Fibroblast of lung (primary cell): ENCODE data around the gene RASA3. TPM values are rescaled to one million over a fixed set of nuclear protein-coding genes. Genes with fewer than 3 reads are reported as not detected.

Experiments used
- DNase-seq, 2 donors: peaks; one replicate each; pipeline versions ENCODE4 v3.0.0 to v3.0.0-alpha.2; 2010; ENCODE audit warnings: low read depth in 2 of 2
- H2AFZ ChIP-seq: 2 replicates; pipeline ENCODE4 v1.5.1; 2012; ENCODE audit warnings: low read length, control low read depth, inconsistent platforms
- H3K27ac ChIP-seq: 2 replicates; pipeline ENCODE4 v1.5.1; 2011; ENCODE audit warnings: low read length, control low read depth; ENCODE audit not compliant: insufficient read depth
- H3K27me3 ChIP-seq: 2 replicates; pipeline ENCODE4 v1.5.1; 2011; ENCODE audit warnings: mild to moderate bottlenecking, low read length; ENCODE audit not compliant: control insufficient read depth, insufficient read depth
- H3K36me3 ChIP-seq: 2 replicates; pipeline ENCODE4 v1.5.1; 2011; ENCODE audit warnings: low read length; ENCODE audit not compliant: control insufficient read depth, insufficient read depth
- H3K4me1 ChIP-seq: 2 replicates; pipeline ENCODE4 v1.5.1; 2011; ENCODE audit warnings: low read length; ENCODE audit not compliant: control insufficient read depth, insufficient read depth; ENCODE audit errors: extremely low read depth
- H3K4me2 ChIP-seq: 2 replicates; pipeline ENCODE4 v1.5.1; 2011; ENCODE audit warnings: low read length, control low read depth; ENCODE audit not compliant: insufficient read depth; ENCODE audit errors: extremely low read depth
- H3K4me3 ChIP-seq, 4 experiments: fragments of 200-600 bp in 1 of 4; sonication (generic) in 1 of 4; replicated peaks in 1 of 4; 2 replicates each; pipeline ENCODE4 v1.5.1; 2011 to 2016; ENCODE audit warnings: low read length in 4 of 4, low read depth in 3 of 4, mild to moderate bottlenecking in 3 of 4, control low read depth in 2 of 4, inconsistent platforms in 1 of 4, mixed read lengths in 1 of 4; ENCODE audit not compliant: insufficient read depth in 1 of 4; ENCODE audit errors: control extremely low read depth in 1 of 4
- H3K79me2 ChIP-seq: 2 replicates; pipeline ENCODE4 v1.5.1; 2012; ENCODE audit warnings: mild to moderate bottlenecking, low read length, inconsistent platforms; ENCODE audit not compliant: control insufficient read depth, insufficient read depth
- H3K9ac ChIP-seq: 2 replicates; pipeline ENCODE4 v1.5.1; 2011; ENCODE audit warnings: mild to moderate bottlenecking, low read length, control low read depth; ENCODE audit not compliant: insufficient read depth
- H3K9me3 ChIP-seq: 2 replicates; pipeline ENCODE4 v1.5.1; 2012; ENCODE audit warnings: low read depth, low read length; ENCODE audit not compliant: control insufficient read depth, insufficient read depth
- H4K20me1 ChIP-seq: 2 replicates; pipeline ENCODE4 v1.5.1; 2011; ENCODE audit warnings: low read length; ENCODE audit not compliant: control insufficient read depth, insufficient read depth; ENCODE audit errors: extremely low read depth
- EZH2 ChIP-seq: IDR thresholded peaks from 2 replicates; pipeline ENCODE4 v1.5.1; 2012; ENCODE audit warnings: low read length, control low read depth, mild to moderate bottlenecking; ENCODE audit errors: missing control alignments
- polyA plus RNA-seq, 2 donors: library from polyadenylated mRNA; depleted of rRNA in 1 of 2; stranded (reverse) in 1 of 2; unstranded in 1 of 2; fragments of >200 nt; gene quantifications; 2 replicates each; pipeline ENCODE4 v1.2.1, GENCODE V29; 2011 to 2012; ENCODE audit warnings: missing spikeins in 1 of 2
- total RNA-seq: library from RNA; depleted of rRNA; stranded (reverse); fragments of >200 nt; gene quantifications from 2 replicates; pipeline ENCODE4 v1.2.1, GENCODE V29; 2014
- TF ChIP-seq, protein P1 (sequence below), 2 donors: IDR thresholded peaks in 1 of 2; conservative IDR thresholded peaks in 1 of 2; 1 replicate in 1 of 2; 2 replicates in 1 of 2; pipeline ENCODE4 v1.5.1; 2011 to 2012; ENCODE audit warnings: low read length in 2 of 2, control low read depth in 1 of 2, inconsistent platforms in 1 of 2, low read depth in 1 of 2, mild to moderate bottlenecking in 1 of 2

The RASA3 gene
- total and polyA plus RNA-seq, 2 donors (not counting 1 experiment from before 2014, with no cell fraction given), result 26.6 to 31.1 TPM

DNA sequence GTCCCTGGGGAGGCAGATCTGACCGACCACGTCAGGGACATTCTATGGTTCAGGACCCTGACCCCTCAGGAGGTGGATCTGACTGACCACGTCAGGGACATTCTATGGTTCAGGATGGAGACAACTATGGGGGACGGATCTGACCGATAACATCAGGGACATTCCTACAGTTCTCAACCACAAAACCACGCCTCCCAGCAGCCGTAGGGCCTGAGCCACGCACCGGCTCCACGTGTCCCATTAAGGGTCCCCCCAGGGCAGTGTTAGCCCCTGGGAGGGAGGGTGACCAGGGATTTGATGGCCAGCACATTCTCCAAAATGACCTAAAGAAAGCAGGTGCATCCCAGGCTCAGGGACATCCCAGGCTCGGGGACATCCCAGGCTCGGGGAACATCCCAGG, 109.5 kb downstream of the RASA3 start:
- Histone ChIP-seq H3K4me2 (no peak overlapping the region), H3K9me3 (no peaks in the 10 kb centered on the region), H3K79me2 (peaks cover 20% of the 10 kb centered on the region), H3K36me3 (peaks cover 41% of the 10 kb centered on the region), H3K27ac (no peak overlapping the region), H3K4me3 (no peak overlapping the region), H3K4me1 (peaks cover 27% of the 10 kb centered on the region), H4K20me1 (no peaks in the 10 kb centered on the region), H3K9ac (no peak overlapping the region), H3K27me3 (no peaks in the 10 kb centered on the region), H2AFZ (no peak overlapping the region)
- DNase-seq, result no peak
- TF ChIP-seq, protein P1, sequence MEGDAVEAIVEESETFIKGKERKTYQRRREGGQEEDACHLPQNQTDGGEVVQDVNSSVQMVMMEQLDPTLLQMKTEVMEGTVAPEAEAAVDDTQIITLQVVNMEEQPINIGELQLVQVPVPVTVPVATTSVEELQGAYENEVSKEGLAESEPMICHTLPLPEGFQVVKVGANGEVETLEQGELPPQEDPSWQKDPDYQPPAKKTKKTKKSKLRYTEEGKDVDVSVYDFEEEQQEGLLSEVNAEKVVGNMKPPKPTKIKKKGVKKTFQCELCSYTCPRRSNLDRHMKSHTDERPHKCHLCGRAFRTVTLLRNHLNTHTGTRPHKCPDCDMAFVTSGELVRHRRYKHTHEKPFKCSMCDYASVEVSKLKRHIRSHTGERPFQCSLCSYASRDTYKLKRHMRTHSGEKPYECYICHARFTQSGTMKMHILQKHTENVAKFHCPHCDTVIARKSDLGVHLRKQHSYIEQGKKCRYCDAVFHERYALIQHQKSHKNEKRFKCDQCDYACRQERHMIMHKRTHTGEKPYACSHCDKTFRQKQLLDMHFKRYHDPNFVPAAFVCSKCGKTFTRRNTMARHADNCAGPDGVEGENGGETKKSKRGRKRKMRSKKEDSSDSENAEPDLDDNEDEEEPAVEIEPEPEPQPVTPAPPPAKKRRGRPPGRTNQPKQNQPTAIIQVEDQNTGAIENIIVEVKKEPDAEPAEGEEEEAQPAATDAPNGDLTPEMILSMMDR (conservative IDR thresholded peaks at IDR 0.05 in 1 of 2, IDR thresholded peaks at IDR 0.05 in 1 of 2; ENCODE audit: low read depth in 1 of 2, low read length in 2 of 2), result no peak

DNA sequence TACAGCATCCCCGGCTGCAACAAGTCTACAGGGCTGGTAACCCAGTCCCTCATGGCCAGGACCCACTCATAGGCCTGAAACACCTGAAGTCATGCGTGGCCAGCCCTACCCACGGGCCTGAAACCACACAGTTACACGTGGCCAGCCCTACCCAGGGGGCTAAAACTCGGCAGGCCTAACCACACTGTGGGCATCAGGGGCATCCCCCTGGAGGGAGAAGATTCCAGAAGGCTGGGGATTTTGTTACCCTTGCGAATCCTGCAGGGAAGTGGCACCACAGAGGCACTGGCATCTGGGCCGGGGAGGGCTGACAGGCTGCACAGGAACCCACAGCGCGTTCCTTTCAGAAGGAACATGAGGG, 110.1 kb downstream of the RASA3 start:
- no peaks in the 10 kb centered on the region for H4K20me1 ChIP-seq

DNA sequence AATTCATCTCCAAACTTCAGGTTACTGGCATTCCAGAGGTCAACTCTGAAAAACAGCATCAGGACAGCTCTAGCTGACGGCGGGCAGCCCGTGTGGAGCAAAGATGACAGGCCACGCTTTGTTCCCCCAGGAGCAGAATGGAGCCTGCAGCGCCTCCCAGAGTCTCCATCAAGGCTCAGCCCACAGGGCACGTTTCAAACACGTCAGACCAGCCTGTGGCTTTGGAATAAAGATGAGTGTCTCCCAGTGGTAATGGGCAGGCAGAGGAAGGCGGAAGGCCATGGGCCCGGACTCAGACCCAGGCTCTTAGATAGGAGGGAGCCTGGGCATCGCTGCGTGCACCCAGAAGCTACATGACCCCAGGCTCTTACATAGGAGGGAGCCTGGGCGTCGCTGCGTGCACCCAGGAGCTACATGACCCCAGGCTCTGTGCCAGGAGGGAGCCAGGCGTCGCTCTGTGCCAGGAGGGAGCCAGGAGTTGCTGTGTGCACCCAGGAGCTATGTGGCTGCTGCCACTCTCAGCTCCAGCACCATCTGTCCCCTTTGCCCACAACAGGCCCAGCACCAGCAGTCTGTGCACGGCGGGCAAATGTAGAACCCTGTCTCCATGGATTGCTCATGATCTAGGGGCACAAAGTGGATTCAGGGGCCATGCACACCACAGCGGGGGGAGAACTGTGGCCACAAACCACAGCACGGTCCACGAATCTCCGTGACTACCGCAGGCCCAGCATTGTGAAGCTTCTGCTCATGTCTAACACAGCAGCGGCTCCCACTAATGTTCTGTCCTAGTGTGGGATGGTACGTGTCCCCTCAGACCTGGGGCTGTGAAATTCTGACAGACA, 110.7 kb downstream of the RASA3 start:
- no peaks in the 10 kb centered on the region for H4K20me1 ChIP-seq
- H2AFZ ChIP-seq, result no peak overlapping the region
- TF ChIP-seq EZH2, result no peak
- TF ChIP-seq, protein P1 (conservative IDR thresholded peaks at IDR 0.05 in 1 of 2, IDR thresholded peaks at IDR 0.05 in 1 of 2; ENCODE audit: low read depth in 1 of 2, low read length in 2 of 2), result no peak
- no peak overlapping the region for H3K4me2 ChIP-seq
- peaks cover 46% of the 10 kb centered on the region for H3K36me3 ChIP-seq
- no peaks in the 10 kb centered on the region for H3K27me3 ChIP-seq
- H3K9ac ChIP-seq, result no peak overlapping the region
- no peak for DNase-seq
- H3K9me3 ChIP-seq, result no peaks in the 10 kb centered on the region
- peaks cover 15% of the 10 kb centered on the region for H3K4me1 ChIP-seq
- no peak overlapping the region for H3K4me3 ChIP-seq
- peaks cover 17% of the 10 kb centered on the region for H3K79me2 ChIP-seq
- H3K27ac ChIP-seq, result no peak overlapping the region

More for the DNA sequence above, 110.1 kb downstream of the RASA3 start:
- Histone ChIP-seq H3K36me3 (peaks cover 42% of the 10 kb centered on the region), H3K27ac (no peak overlapping the region), H3K79me2 (peaks cover 17% of the 10 kb centered on the region), H3K9ac (no peak overlapping the region), H2AFZ (no peak overlapping the region), H3K27me3 (no peaks in the 10 kb centered on the region), H3K4me3 (no peak overlapping the region), H3K9me3 (no peaks in the 10 kb centered on the region), H3K4me2 (no peak overlapping the region), H3K4me1 (peaks cover 21% of the 10 kb centered on the region)
- TF ChIP-seq, protein P1 (conservative IDR thresholded peaks at IDR 0.05 in 1 of 2, IDR thresholded peaks at IDR 0.05 in 1 of 2; ENCODE audit: low read depth in 1 of 2, low read length in 2 of 2), result no peak
- TF ChIP-seq EZH2, result no peak
- no peak for DNase-seq
